Measurements from ENCODE around the gene AUNIP.
A peak's percentile ranks its signal among the peaks of the same experiment; 100 is the strongest.

AUNIP gene

GRCh38 chr1:25816112-25816718 lies 43.0 kb downstream of the AUNIP start:
- ATAC-seq (no peak), DNase-seq (no peak)
- H3K4me3 Mint-ChIP-seq, result no peak overlapping the region
- H3K27ac Mint-ChIP-seq, result no peak overlapping the region
- peaks cover 2% of the 10 kb centered on the region for H3K36me3 Mint-ChIP-seq (ENCODE audit: low read depth)
- H3K4me1 Mint-ChIP-seq, result peaks cover 20% of the 10 kb centered on the region
- no peaks in the 10 kb centered on the region for H3K27me3 Mint-ChIP-seq
- no peaks in the 10 kb centered on the region for H3K9me3 Mint-ChIP-seq

- Mint-ChIP-seq H3K4me3 (no peak overlapping the region), H3K4me1 (peaks cover 12% of the 10 kb centered on the region), H3K9me3 (no peaks in the 10 kb centered on the region), H3K27ac (no peak overlapping the region), H3K36me3 (ENCODE audit: low read depth) (peaks cover 2% of the 10 kb centered on the region), H3K27me3 (no peaks in the 10 kb centered on the region)
- ATAC-seq, result no peak
- DNase-seq, result no peak
Observed at GRCh38 chr1:25815208-25816111, 43.8 kb downstream of the AUNIP start.

GRCh38 chr1:25814549-25815087 lies 44.6 kb downstream of the AUNIP start:
- H3K36me3 Mint-ChIP-seq (ENCODE audit: low read depth), result peaks cover 2% of the 10 kb centered on the region
- no peak overlapping the region for H3K27ac Mint-ChIP-seq
- DNase-seq (no peak), ATAC-seq (no peak)
- H3K27me3 Mint-ChIP-seq, result no peaks in the 10 kb centered on the region
- no peaks in the 10 kb centered on the region for H3K9me3 Mint-ChIP-seq
- peaks cover 12% of the 10 kb centered on the region for H3K4me1 Mint-ChIP-seq
- no peak overlapping the region for H3K4me3 Mint-ChIP-seq

GRCh38 chr1:25813734-25814471 lies 45.4 kb downstream of the AUNIP start:
- H3K27me3 Mint-ChIP-seq, result no peaks in the 10 kb centered on the region
- peaks cover 2% of the 10 kb centered on the region for H3K36me3 Mint-ChIP-seq (ENCODE audit: low read depth)
- no peaks in the 10 kb centered on the region for H3K9me3 Mint-ChIP-seq
- H3K4me1 Mint-ChIP-seq, result peaks cover 7% of the 10 kb centered on the region
- H3K27ac Mint-ChIP-seq, result no peak overlapping the region
- DNase-seq (no peak), ATAC-seq (peak; percentile 27)
- H3K4me3 Mint-ChIP-seq, result no peak overlapping the region

- no peaks in the 10 kb centered on the region for H3K9me3 Mint-ChIP-seq
- ATAC-seq (no peak), DNase-seq (no peak)
- H3K27me3 Mint-ChIP-seq, result no peaks in the 10 kb centered on the region
- H3K4me3 Mint-ChIP-seq, result no peak overlapping the region
- H3K36me3 Mint-ChIP-seq (ENCODE audit: low read depth), result peaks cover 2% of the 10 kb centered on the region
- no peak overlapping the region for H3K27ac Mint-ChIP-seq
- peaks cover 2% of the 10 kb centered on the region for H3K4me1 Mint-ChIP-seq
Observed at GRCh38 chr1:25813071-25813733, 46.1 kb downstream of the AUNIP start.

GRCh38 chr1:25811384-25812082 lies 47.7 kb downstream of the AUNIP start:
- Mint-ChIP-seq H3K4me3 (no peak overlapping the region), H3K27me3 (no peaks in the 10 kb centered on the region), H3K9me3 (no peaks in the 10 kb centered on the region), H3K36me3 (ENCODE audit: low read depth) (peaks cover 2% of the 10 kb centered on the region), H3K4me1 (no peaks in the 10 kb centered on the region), H3K27ac (no peak overlapping the region)
- DNase-seq, result no peak
- ATAC-seq, result no peak

- H3K27me3 Mint-ChIP-seq, result no peaks in the 10 kb centered on the region
- H3K36me3 Mint-ChIP-seq (ENCODE audit: low read depth), result peaks cover 2% of the 10 kb centered on the region
- H3K4me3 Mint-ChIP-seq, result no peak overlapping the region
- H3K27ac Mint-ChIP-seq, result no peak overlapping the region
- H3K9me3 Mint-ChIP-seq, result no peaks in the 10 kb centered on the region
- DNase-seq (peak; percentile 87), ATAC-seq (peak; percentile 50)
- no peaks in the 10 kb centered on the region for H3K4me1 Mint-ChIP-seq
Observed at GRCh38 chr1:25810341-25811299, 48.6 kb downstream of the AUNIP start.

GRCh38 chr1:25809929-25810328 lies 49.3 kb downstream of the AUNIP start:
- Mint-ChIP-seq H3K4me3 (no peak overlapping the region), H3K27me3 (no peaks in the 10 kb centered on the region), H3K4me1 (no peaks in the 10 kb centered on the region), H3K27ac (no peak overlapping the region), H3K9me3 (no peaks in the 10 kb centered on the region), H3K36me3 (ENCODE audit: low read depth) (peaks cover 2% of the 10 kb centered on the region)
- ATAC-seq (no peak), DNase-seq (no peak)

GRCh38 chr1:25809283-25809926 lies 49.9 kb downstream of the AUNIP start:
- no peak for DNase-seq
- no peak overlapping the region for H3K4me3 Mint-ChIP-seq
- no peaks in the 10 kb centered on the region for H3K9me3 Mint-ChIP-seq
- peaks cover 4% of the 10 kb centered on the region for H3K4me1 Mint-ChIP-seq
- no peaks in the 10 kb centered on the region for H3K27me3 Mint-ChIP-seq
- no peak overlapping the region for H3K27ac Mint-ChIP-seq
- ATAC-seq, result no peak
- no peaks in the 10 kb centered on the region for H3K36me3 Mint-ChIP-seq (ENCODE audit: low read depth)

GRCh38 chr1:25808481-25809244 lies 50.6 kb downstream of the AUNIP start:
- no peak overlapping the region for H3K4me3 Mint-ChIP-seq
- peaks cover 9% of the 10 kb centered on the region for H3K4me1 Mint-ChIP-seq
- ATAC-seq (no peak), DNase-seq (no peak)
- H3K27me3 Mint-ChIP-seq, result no peaks in the 10 kb centered on the region
- H3K9me3 Mint-ChIP-seq, result no peaks in the 10 kb centered on the region
- H3K36me3 Mint-ChIP-seq (ENCODE audit: low read depth), result no peaks in the 10 kb centered on the region
- H3K27ac Mint-ChIP-seq, result no peak overlapping the region

GRCh38 chr1:25807480-25808390 lies 51.5 kb downstream of the AUNIP start:
- ATAC-seq, result no peak
- DNase-seq, result no peak
- no peak overlapping the region for H3K27ac Mint-ChIP-seq
- H3K4me3 Mint-ChIP-seq, result no peak overlapping the region
- H3K36me3 Mint-ChIP-seq (ENCODE audit: low read depth), result no peaks in the 10 kb centered on the region
- peaks cover 16% of the 10 kb centered on the region for H3K4me1 Mint-ChIP-seq
- H3K9me3 Mint-ChIP-seq, result no peaks in the 10 kb centered on the region
- no peaks in the 10 kb centered on the region for H3K27me3 Mint-ChIP-seq

All from activated naive CD8-positive, alpha-beta T cell treated with anti-CD3 and anti-CD28 coated beads, Interleukin-2, amount 50 U/mL, for 24 hours (primary cell).